ENCODE results near the gene HIC2.
"Not testable (repeated sequence)": the region's sequence is repeated elsewhere in the genome, so short reads cannot be mapped to it uniquely, and the experiment has no call there.

Gene HIC2

DNA sequence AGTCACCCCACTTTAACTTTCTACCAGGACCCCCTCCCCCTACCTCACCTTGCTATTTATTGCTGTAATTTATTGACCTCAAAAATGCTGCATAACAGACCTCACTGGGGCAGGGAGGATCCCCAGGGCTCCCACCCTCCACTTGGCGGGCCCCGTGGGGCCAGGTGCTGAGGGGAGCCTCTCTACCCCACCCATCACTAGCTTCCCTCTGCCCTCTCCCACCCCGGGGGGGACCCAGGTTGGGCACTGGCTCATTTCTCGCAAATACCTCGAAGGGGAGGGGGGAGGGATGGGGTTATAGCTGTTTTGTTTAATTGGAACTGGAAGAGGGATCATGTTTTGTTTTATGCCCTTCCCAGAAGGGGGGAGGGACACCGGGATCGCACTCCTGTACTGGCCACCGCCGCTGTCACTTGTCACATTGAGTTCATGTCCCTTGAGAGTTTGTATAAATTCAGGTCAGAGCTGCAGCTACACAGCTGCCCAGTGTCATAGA lies 33.7 kb downstream of the HIC2 start:
- no peak for DNase-seq

- DNase-seq: no peak
These were observed 34.7 kb downstream of the HIC2 start for GRCh38 chr22:21451545-21452520.

- DNase-seq: not testable (repeated sequence)
These were observed 35.5 kb downstream of the HIC2 start for GRCh38 chr22:21452666-21453065.

GRCh38 chr22:21454998-21455333 lies 37.8 kb downstream of the HIC2 start:
- DNase-seq: not testable (repeated sequence)

GRCh38 chr22:21455334-21456089 lies 38.3 kb downstream of the HIC2 start:
- DNase-seq: no peak

- no peak for DNase-seq
These were observed 40.0 kb downstream of the HIC2 start for GRCh38 chr22:21457023-21457787.

- not testable (repeated sequence) for DNase-seq
These were observed 45.5 kb downstream of the HIC2 start for GRCh38 chr22:21462672-21463071.

- not testable (repeated sequence) for DNase-seq
These were observed 50.4 kb downstream of the HIC2 start, which contains the start of gene TMEM191C for GRCh38 chr22:21467337-21468193. Gene TMEM191C, plus strand, starts transcription at chr22:21467387. Its CDS starts 73 bp downstream, at chr22:21467460.

- DNase-seq: not testable (repeated sequence)
These were observed 51.3 kb downstream of the HIC2 start for GRCh38 chr22:21468194-21469096.

DNA sequence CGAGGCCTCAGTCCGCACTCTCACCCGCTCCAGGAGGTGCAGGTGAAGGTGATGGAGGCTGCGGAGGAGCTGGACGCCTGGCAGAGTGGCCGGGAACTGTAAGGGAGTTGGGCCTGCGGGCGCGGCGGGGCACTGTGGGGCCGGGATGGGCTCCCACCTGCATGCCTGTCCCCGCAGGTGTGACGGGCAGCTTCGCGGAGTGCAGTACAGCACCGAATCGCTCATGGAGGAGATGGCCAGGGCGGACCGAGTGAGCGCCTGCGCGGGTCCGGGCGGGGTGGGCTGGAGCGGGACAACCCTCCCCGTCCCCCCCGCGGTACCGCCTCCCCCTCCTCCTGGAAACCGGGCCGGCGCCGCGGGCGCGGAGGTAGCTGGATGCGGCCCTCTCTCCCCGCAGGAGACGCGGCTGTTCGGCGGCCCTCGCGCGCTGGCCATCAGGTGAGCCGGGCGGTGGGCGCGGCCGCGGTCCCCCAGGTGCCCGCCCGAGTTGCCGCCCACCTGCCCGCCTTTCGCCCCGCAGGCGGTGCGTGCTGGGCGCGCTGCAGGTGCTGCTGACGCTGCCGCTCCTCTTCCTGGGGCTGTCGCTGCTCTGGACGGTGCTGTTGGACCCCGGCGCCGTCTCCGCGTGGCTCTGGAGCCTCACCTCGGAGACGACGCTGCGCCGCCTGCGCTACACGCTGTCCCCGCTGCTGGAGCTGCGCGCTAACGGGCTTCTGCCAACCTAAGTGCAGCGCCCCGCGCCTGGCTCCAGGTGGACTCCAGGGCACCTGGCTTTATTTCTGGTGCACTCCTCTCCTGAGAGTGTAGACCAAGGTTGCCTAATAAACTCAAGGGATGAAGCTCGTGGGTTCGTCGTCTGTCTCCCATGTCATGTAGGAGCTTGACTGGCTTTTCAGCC lies 52.2 kb downstream of the HIC2 start:
- DNase-seq: not testable (repeated sequence)

DNA sequence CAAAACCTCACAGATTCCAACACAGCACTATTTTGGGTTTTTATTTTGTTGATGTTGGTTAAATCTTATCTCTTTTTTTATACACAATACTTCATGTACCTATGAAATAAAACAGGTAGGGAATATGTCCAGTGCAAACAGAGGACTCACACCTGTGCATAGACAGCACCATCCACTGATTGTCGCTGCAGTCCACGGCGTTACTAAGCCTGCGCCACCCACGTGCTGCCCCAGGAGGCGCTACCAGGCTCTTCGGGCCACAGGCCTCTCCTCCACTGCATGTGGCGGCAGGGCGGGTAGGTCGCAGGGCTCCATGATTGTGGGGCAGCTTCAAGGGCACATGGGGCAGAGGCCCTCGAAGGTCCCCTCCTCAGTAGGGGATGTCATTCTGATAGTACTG lies 55.8 kb downstream of the HIC2 start:
- DNase-seq: not testable (repeated sequence)

GRCh38 chr22:21473664-21474063 lies 56.5 kb downstream of the HIC2 start:
- DNase-seq: not testable (repeated sequence)

DNA sequence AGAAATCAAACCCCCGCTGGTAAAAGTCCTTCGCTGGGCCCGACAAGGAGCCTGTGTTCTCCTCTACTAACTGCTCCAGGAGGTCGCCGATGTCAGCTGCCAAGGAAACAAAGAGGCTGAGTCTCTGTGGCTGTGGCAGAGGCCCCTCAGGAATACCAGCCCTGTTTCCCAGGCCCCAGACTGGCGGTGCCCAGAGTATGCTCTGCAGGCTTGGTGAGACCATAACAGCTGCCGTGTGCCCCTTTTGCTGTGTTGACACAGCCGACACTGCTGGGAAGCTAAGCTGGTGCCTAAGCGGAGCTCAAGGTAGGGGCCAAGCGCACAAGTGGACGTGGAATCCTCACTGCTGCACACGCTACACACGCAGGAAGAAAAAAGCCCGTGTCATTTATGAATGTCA lies 66.9 kb downstream of the HIC2 start:
- DNase-seq: not testable (repeated sequence)

DNA sequence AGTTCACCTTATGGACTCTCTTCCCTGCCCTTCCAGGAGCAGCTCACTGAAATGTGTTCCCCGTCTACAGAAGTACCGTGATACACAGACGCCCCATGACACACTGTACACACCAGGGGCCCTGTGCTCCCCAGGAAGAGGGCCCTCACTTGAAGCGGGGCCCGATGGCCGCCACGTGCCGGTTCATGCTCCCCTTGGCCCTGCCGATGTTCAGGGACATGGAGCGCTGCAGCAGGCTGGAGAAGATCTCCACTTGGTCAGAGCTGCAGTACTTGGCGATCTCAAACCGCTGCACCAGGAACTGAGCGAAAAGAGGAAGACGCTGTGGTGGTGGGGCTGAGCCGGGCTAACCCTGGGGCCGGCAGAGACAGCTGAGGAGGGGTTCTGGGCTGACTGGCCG lies 70.6 kb downstream of the HIC2 start:
- DNase-seq: not testable (repeated sequence)

DNA sequence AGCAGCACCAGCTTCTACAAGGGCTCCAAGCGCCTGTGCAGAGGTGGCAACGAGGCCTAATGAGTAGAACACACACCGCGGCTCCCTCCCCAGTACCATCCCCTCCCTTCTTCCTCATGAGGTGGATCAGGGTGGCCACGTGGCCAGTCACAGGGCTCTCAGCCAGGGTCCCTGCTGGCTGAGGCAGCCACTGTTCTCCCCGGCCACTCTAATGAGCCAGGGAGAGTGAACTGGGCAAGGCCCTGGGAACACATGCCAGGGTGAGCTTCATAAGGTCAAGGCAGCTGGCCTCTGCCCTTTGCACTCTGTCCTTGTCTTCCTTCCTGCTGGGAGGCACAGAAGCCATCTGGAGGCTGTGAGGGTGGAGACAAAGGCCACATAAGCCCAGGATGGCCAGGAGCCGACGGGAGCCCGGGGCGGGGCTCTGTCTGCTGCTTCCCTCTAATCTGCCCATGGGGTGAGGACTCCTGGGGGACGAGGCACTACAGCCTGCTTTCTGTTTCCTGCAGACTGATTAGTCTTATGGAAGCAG lies 72.0 kb downstream of the HIC2 start:
- DNase-seq: not testable (repeated sequence)

- DNase-seq: not testable (repeated sequence)
These were observed 73.4 kb downstream of the HIC2 start for GRCh38 chr22:21490556-21490955.

DNA sequence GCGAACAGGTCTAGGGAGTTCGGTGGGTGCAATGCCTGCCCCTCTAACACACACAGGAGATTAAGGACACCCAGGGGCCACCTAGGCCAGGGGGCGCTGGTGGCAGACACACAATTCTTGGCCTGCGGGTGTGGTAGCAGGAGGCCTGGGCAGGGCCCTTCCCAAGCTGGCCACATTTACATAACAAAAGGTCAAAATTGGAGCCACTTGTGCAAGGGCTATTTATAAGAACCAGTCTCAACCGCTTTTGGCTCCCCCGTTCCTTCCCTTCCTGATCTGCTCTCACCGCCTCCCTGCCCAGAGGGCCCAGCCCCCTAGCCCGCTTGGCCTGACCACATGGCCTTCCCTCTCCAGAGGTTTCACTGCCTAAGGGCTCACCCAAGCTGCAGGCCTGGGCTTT lies 75.1 kb downstream of the HIC2 start:
- DNase-seq: not testable (repeated sequence)

- DNase-seq: not testable (repeated sequence)
These were observed 76.9 kb downstream of the HIC2 start for GRCh38 chr22:21493789-21494782.

All from NCI-H524 (cell line).